Neural crest cell (in vitro differentiated cells): Measurements from ENCODE around the gene GPATCH3. TPM values are rescaled to one million over a fixed set of nuclear protein-coding genes. Genes with fewer than 3 reads are reported as not detected.

Experiments used
- DNase-seq: peaks from one replicate; pipeline ENCODE4 v3.0.0; 2021; ENCODE audit warnings: low read depth, mixed read lengths, low spot score
- H3K27ac Mint-ChIP-seq: one replicate; pipeline ENCODE4 v1.8.0; 2021; ENCODE audit warnings: mild to moderate bottlenecking, mixed read lengths; ENCODE audit not compliant: unreplicated experiment
- H3K27me3 Mint-ChIP-seq: 2 replicates; pipeline ENCODE4 v1.8.0; 2021; ENCODE audit warnings: low read depth, mild to moderate bottlenecking, mixed read lengths
- H3K36me3 Mint-ChIP-seq: 2 replicates; pipeline ENCODE4 v1.8.0; 2021; ENCODE audit warnings: low read depth, mild to moderate bottlenecking, mixed read lengths
- H3K4me1 Mint-ChIP-seq: 2 replicates; pipeline ENCODE4 v1.8.0; 2021; ENCODE audit warnings: mixed read lengths
- H3K4me3 Mint-ChIP-seq: one replicate; pipeline ENCODE4 v1.8.0; 2021; ENCODE audit warnings: mild to moderate bottlenecking, mixed read lengths
- H3K9me3 Mint-ChIP-seq: 2 replicates; pipeline ENCODE4 v1.8.0; 2021; ENCODE audit warnings: mixed read lengths
- CTCF ChIP-seq: fragments of 200-600 bp; sonication (generic); conservative IDR thresholded peaks from 2 replicates; pipeline ENCODE4 v1.5.0; 2021; ENCODE audit warnings: antibody characterized with exemption, mild to moderate bottlenecking
- total RNA-seq: library from RNA; stranded (reverse); gene quantifications from 2 replicates; pipeline ENCODE4 v1.2.1, GENCODE V29; 2021

GPATCH3 gene
- total RNA-seq, 1 donor from 2014 or later, result 21.3 TPM

GRCh38 chr1:26912147-26912490, 11.9 kb upstream of the GPATCH3 start:
- no peaks in the 10 kb centered on the region for H3K9me3 Mint-ChIP-seq
- DNase-seq, result no peak
- H3K4me1 Mint-ChIP-seq, result no peaks in the 10 kb centered on the region
- H3K4me3 Mint-ChIP-seq, result no peak overlapping the region
- no peaks in the 10 kb centered on the region for H3K36me3 Mint-ChIP-seq
- H3K27ac Mint-ChIP-seq, result no peak overlapping the region
- TF ChIP-seq CTCF, result no peak
- peaks cover 18% of the 10 kb centered on the region for H3K27me3 Mint-ChIP-seq

- Mint-ChIP-seq H3K9me3 (no peaks in the 10 kb centered on the region), H3K4me3 (no peak overlapping the region), H3K36me3 (no peaks in the 10 kb centered on the region), H3K4me1 (no peaks in the 10 kb centered on the region), H3K27me3 (peaks cover 22% of the 10 kb centered on the region), H3K27ac (no peak overlapping the region)
- no peak for DNase-seq
- no peak for TF ChIP-seq CTCF
Measured at GRCh38 chr1:26911399-26912146, 11.3 kb upstream of the GPATCH3 start.

- TF ChIP-seq CTCF, result no peak
- Mint-ChIP-seq H3K27ac (no peak overlapping the region), H3K36me3 (no peaks in the 10 kb centered on the region), H3K27me3 (peaks cover 17% of the 10 kb centered on the region), H3K9me3 (no peaks in the 10 kb centered on the region), H3K4me3 (no peak overlapping the region), H3K4me1 (no peaks in the 10 kb centered on the region)
- DNase-seq, result no peak
Measured at GRCh38 chr1:26910343-26911160, 10.3 kb upstream of the GPATCH3 start.

- no peak overlapping the region for H3K27ac Mint-ChIP-seq
Measured at GRCh38 chr1:26909951-26910342, 9.7 kb upstream of the GPATCH3 start.

More at GRCh38 chr1:26909951-26910342, 9.7 kb upstream of the GPATCH3 start:
- Mint-ChIP-seq H3K4me1 (no peaks in the 10 kb centered on the region), H3K27me3 (peaks cover 18% of the 10 kb centered on the region), H3K36me3 (no peaks in the 10 kb centered on the region), H3K4me3 (no peak overlapping the region), H3K9me3 (no peaks in the 10 kb centered on the region)
- TF ChIP-seq CTCF, result no peak
- no peak for DNase-seq
